ENCODE data around the gene NDRG2. TPM values are rescaled to one million over a fixed set of nuclear protein-coding genes. Genes with fewer than 3 reads are reported as not detected.

The NDRG2 gene
- total RNA-seq, 1 experiment from 2014 or later = 0.08 TPM

DNA sequence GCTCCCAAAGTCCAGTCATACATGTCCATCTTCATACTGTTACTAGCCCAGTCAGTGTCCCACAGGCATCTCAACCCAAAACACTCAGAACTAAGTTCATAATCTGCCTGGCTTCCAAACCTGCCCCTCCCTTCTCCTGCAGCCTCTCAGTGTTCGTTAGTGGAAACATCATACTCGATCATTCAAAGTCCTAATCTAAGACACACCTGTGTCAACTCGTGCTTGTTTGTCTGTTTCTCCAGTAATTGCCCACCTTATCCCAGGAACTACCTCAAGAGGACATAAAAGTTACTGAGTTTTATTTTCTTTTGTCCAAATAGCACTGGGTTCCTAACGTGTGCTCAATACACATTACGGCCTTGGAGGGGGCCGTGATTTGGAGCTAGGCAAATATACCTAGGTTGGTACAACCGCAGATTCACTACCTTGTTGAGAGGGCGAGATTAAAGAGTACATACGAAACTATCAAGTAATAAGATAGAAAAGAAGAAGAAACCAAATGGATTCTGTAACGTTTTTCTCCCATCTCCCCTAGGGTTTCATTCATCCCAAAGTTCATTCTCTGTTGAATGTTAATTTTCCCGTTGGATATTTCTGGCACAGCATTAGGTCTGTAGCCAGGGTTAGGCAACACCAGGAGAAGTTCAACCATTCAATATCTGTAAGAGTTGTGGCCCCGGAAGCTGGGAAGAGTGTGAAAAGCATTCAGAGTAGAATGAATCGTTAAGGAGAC lies 35.9 kb upstream of the NDRG2 start:
- Histone ChIP-seq H3K36me3 (no peaks in the 10 kb centered on the region), H3K27ac (no peak overlapping the region), H3K27me3 (replicated peaks) (no peaks in the 10 kb centered on the region), H3K4me3 (no peak overlapping the region), H3K9me3 (replicated peaks) (no peaks in the 10 kb centered on the region), H3K4me1 (replicated peaks) (peaks cover 12% of the 10 kb centered on the region)
- DNase-seq (ENCODE audit: low read depth in 1 of 2, low spot score in 2 of 2) = no peak

DNA sequence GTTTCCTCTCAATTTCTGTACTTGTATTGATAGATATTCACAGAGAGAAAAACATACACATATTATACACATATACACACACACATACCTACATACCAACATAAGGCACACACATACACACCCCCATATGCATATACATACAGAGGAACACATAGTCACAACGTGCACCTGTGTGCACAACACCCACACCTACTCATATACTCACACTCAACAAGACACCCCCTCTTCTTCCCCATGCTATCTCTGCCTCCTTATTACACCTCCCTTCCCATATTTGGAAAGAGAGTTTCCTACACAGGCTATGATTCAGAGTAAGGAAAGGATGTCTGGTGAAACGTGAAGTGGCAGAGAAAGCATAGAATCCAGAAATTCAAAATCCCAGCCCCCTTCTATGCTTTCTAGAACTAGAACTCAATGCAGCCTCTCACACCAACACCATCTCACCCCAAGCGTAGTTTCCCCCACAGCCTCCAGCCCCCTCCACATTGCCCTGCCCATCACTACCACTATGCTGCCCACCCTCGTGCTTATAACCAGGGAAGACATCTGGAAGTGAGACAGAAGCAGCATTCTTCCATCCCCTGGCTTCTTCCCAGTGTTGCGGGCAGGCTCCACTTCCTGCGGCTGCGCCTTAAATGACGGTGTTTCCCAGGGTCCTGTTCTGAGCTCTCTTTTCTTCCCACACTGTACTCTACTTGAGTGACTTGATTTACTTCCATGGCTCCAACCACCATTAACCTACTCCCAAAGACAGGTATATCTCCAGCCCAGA lies 35.2 kb upstream of the NDRG2 start:
- no peak overlapping the region for H3K4me3 ChIP-seq
- DNase-seq (ENCODE audit: low read depth in 1 of 2, low spot score in 2 of 2) = no peak

DNA sequence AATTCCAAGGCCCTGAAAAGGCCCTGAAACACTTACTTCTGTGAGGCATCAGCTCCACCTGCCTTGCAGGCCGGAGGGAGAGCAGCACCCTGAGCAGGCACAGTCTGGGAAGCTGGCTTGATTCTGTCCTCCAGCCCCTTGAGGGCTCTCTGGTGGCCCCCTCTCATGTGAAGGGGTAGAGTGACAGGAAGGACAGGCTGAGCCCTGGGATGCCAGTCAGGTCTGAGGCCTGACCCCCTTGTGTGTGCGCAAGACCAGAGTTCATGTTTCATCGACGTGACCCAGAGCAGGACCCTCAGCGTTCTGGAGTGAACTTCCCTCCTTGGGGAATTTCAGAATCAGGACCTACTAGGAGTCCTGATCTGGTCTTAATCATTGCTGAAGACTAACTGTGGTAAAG lies 34.0 kb upstream of the NDRG2 start:
- no peak overlapping the region for H3K4me3 ChIP-seq
- H3K27ac ChIP-seq = no peak overlapping the region
- no peaks in the 10 kb centered on the region for H3K27me3 ChIP-seq (replicated peaks)
- H3K9me3 ChIP-seq (replicated peaks) = no peaks in the 10 kb centered on the region
- DNase-seq (ENCODE audit: low read depth in 1 of 2, low spot score in 2 of 2) = no peak
- H3K36me3 ChIP-seq = no peaks in the 10 kb centered on the region
- H3K4me1 ChIP-seq (replicated peaks) = peaks cover 11% of the 10 kb centered on the region

More for the DNA sequence above, 35.2 kb upstream of the NDRG2 start:
- Histone ChIP-seq H3K27ac (no peak overlapping the region), H3K4me1 (replicated peaks) (peaks cover 12% of the 10 kb centered on the region), H3K9me3 (replicated peaks) (no peaks in the 10 kb centered on the region), H3K27me3 (replicated peaks) (no peaks in the 10 kb centered on the region), H3K36me3 (no peaks in the 10 kb centered on the region)

DNA sequence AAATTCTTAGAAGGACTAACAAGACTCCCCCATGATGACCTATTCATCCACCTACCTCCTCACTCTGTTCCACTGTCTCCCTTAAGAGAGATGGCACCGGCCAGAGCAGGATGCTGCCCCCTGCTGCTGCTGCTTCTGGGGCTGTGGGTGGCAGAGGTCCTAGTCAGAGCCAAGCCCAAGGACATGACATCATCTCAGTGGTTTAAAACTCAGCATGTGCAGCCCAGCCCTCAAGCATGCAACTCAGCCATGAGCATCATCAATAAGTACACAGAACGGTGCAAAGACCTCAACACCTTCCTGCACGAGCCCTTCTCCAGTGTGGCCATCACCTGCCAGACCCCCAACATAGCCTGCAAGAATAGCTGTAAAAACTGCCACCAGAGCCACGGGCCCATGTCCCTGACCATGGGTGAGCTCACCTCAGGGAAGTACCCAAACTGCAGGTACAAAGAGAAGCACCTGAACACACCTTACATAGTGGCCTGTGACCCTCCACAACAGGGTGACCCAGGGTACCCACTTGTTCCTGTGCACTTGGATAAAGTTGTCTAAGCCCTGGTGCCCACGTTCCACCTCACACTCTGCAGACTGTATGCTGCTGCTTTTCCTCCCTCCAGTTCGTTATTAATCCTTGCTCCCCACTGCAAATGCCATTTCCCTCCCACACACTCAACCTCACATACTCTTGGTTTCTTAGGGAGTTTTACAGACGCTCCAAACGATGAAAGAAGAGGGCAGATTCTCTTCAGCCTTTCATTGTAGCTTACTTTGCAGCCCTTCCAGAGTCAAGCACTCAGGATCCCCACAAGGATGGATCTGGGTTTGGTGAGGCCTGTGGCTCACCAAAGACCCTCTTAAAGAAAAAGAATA lies 33.2 kb upstream of the NDRG2 start, which contains the start of gene RNASE8:
Gene RNASE8, plus strand, starts transcription at position 20 of the 873 bp plus-strand sequence. Its CDS starts 71 bp downstream, at position 91.
- DNase-seq (ENCODE audit: low read depth in 1 of 2, low spot score in 2 of 2) = no peak
- Histone ChIP-seq H3K27me3 (replicated peaks) (no peaks in the 10 kb centered on the region), H3K4me3 (no peak within 1 kb of the TSS), H3K4me1 (replicated peaks) (peaks cover 2% of the 10 kb centered on the region), H3K9me3 (replicated peaks) (no peaks in the 10 kb centered on the region), H3K27ac (no peak within 1 kb of the TSS), H3K36me3 (no peaks in the 10 kb centered on the region)

DNA sequence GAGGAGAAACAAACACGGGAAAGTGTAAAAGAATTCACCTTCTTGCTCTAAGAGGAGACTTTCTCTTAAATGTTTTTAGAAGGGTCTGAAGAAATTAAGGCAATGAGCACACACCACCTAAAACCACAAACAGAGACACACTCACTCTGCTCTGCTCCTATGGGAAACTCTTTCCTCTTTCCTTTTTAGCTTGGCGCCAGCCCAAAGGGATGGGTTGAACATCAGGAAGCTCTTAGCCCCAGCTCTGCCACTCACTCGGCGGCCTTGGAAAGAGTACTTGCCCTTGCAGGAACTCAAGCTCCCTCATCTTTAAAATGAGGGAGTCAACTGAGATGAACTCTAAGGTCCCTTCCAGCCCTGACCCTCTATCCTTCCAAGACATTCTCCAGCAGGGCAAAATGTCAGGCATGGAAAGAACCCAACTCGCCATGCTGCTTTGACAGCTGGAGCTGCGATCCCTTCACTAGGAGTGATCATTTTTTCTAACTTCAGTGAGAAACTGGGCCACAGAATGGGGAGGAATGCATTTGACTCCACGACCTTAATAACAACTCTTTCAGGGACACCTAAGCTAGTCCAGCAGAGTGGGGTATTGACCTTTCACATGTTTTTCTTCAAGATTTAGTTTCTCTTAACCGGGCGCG lies 31.8 kb upstream of the NDRG2 start:
- no peaks in the 10 kb centered on the region for H3K9me3 ChIP-seq (replicated peaks)
- H3K27me3 ChIP-seq (replicated peaks) = no peaks in the 10 kb centered on the region
- H3K36me3 ChIP-seq = no peaks in the 10 kb centered on the region
- no peak overlapping the region for H3K27ac ChIP-seq
- no peak for DNase-seq (ENCODE audit: low read depth in 1 of 2, low spot score in 2 of 2)
- no peaks in the 10 kb centered on the region for H3K4me1 ChIP-seq (replicated peaks)
- H3K4me3 ChIP-seq = no peak overlapping the region

DNA sequence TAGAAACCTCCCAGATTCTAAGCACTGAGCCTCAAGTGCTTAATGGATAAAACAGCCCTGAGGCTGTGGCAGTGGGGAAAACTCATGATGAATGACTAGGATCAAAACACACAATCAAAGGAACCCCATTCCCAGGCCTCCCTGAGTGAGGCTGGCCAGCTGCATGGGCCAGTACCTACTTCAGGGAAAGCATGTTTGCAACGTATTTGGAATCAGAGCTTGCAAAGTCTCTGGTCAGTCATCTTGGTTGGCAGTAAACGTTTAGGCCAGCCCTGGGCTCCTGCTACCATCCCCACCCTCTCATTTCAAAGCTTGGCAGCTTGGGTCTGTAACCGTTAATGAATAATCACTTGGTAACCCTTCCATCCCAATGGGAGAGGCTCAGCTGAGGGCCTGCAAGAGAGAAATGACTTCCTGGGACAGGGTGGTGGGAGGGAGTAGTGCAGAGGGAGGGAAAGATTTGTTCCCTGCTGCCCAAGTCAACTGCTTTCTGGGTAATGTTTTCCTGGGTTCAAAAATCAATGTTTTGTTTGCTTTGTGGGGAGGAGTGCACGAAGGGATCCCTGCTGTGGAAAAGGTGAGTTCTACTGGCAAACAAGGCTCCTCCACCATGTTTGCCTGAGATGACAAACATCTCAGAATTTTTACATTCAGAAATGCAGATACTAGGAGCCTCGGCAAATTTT lies 30.7 kb upstream of the NDRG2 start:
- DNase-seq (ENCODE audit: low read depth in 1 of 2, low spot score in 2 of 2) = no peak
- no peaks in the 10 kb centered on the region for H3K9me3 ChIP-seq (replicated peaks)
- no peaks in the 10 kb centered on the region for H3K36me3 ChIP-seq
- no peaks in the 10 kb centered on the region for H3K27me3 ChIP-seq (replicated peaks)
- no peak overlapping the region for H3K27ac ChIP-seq
- H3K4me3 ChIP-seq = no peak overlapping the region
- H3K4me1 ChIP-seq (replicated peaks) = no peaks in the 10 kb centered on the region

DNA sequence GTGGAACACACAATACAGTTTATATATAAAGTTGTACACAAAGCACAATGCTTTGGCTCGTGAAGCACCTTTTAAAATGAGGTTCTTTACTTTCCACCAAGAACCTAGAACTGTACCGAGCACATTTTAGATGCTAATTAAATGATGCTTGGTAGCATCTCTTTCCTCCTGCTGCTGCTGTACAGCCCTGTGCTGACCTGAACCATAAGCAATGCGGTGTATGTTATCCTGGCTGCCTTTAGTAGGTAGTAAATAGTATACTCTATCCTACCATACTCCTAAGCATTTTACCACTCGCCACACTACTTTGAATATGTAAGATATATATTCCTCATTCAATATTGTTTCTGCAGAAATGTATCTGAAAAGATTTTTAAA lies 29.9 kb upstream of the NDRG2 start:
- Histone ChIP-seq H3K36me3 (no peaks in the 10 kb centered on the region), H3K27ac (no peak overlapping the region), H3K4me1 (replicated peaks) (no peaks in the 10 kb centered on the region), H3K27me3 (replicated peaks) (no peaks in the 10 kb centered on the region), H3K4me3 (no peak overlapping the region), H3K9me3 (replicated peaks) (no peaks in the 10 kb centered on the region)
- DNase-seq (ENCODE audit: low read depth in 1 of 2, low spot score in 2 of 2) = no peak

DNA sequence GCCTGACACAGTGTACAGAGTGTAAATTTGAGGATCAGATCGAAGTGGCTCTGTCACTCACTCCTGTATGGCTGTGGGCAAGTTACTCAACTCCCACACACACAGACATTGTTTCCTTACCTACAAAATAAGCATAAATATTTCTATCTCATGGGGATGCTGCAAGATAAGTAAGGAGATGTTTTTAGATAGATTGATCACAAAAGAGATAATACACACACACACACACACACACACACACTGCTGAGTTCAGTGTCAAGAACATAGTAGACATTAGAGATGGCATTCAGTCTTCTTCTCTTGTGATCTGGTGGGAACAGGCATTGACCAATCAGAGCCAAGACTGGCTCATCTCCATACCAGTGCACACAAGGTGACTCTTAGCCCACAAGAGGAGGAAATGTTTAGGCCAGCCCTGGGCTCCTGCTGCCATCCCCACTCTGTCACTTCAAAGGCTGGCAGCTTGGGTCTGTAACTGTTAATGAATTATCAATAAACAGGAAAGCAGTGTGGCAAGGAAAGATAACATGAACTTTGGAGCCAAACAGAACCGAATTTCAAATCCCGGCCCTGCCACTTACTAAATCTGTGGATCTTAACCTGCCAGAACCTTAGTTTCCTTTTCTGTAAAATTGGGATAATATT lies 29.4 kb upstream of the NDRG2 start:
- no peak for DNase-seq (ENCODE audit: low read depth in 1 of 2, low spot score in 2 of 2)
- no peak overlapping the region for H3K27ac ChIP-seq
- H3K36me3 ChIP-seq = no peaks in the 10 kb centered on the region
- H3K9me3 ChIP-seq (replicated peaks) = no peaks in the 10 kb centered on the region
- no peaks in the 10 kb centered on the region for H3K27me3 ChIP-seq (replicated peaks)
- H3K4me1 ChIP-seq (replicated peaks) = no peaks in the 10 kb centered on the region
- H3K4me3 ChIP-seq = no peak overlapping the region

DNA sequence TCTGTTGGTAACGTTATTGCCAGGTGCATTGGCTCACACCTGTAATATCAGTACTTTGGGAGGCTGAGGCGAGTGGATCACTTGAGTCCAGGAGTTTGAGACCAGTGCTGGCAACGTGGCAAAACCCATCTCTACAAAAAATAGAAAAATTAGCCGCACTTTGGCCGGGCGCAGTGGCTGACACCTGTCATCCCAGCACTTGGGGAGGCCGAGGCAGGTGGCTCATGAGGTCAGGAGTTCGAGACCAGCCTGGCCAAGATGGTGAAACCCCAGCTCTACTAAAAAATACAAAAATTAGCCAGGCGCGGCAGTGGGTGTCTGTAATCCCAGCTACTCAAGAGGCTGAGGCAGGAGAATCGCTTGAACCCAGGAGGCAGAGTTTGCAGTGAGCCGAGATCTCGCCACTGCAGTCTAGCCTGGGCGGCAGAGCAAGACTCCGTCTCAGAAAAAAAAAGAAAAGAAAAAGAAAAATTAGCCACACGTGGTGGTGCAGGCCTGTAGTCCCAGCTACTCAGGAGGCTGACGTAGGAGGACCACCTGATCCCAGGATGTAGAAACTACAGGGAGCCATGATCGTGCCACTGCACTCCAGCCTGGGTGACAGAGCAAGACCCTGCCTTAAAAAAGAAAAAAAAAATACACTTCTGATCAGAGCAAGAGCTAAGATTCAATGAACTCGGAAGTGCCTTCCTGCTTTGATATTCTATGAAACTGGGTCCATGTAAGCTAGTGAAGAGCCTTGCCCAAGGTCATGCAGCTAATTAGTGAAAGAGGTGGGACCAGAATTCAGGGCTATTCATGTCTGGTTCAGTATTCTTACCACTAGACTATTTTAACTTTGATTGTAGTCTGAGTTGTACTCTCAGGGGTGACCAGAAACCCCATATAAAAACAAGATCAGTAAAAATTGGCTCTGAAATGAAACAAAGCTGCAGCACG lies 28.6 kb upstream of the NDRG2 start:
- no peaks in the 10 kb centered on the region for H3K36me3 ChIP-seq
- no peak overlapping the region for H3K27ac ChIP-seq
- no peaks in the 10 kb centered on the region for H3K9me3 ChIP-seq (replicated peaks)
- H3K4me1 ChIP-seq (replicated peaks) = no peaks in the 10 kb centered on the region
- DNase-seq (ENCODE audit: low read depth in 1 of 2, low spot score in 2 of 2) = no peak
- no peak overlapping the region for H3K4me3 ChIP-seq
- H3K27me3 ChIP-seq (replicated peaks) = no peaks in the 10 kb centered on the region

DNA sequence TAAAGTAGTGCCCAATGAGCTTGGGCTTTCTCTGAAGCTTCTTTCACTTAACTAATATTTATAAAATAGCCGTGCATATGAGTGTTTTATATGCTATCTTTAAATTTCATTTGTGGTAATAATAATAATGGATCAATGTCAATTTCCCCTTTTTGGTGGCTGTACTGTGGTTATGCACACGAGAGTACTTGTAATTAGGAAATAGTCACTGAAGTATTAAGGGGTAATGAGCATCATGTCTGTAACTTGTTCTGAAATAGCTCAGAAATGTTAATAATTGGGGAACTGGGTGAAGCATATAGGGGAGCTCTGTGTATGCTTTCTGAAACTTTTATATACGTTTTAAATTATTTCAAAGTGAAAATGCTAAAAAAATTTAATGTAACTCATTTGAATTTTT lies 25.7 kb upstream of the NDRG2 start:
- Histone ChIP-seq H3K9me3 (replicated peaks) (no peaks in the 10 kb centered on the region), H3K27ac (no peak overlapping the region), H3K4me1 (replicated peaks) (no peaks in the 10 kb centered on the region), H3K27me3 (replicated peaks) (0 out of 2 replicates have a peak, but pooled peaks cover 2% of the 10 kb centered on the region), H3K36me3 (no peaks in the 10 kb centered on the region), H3K4me3 (no peak overlapping the region)
- DNase-seq (ENCODE audit: low read depth in 1 of 2, low spot score in 2 of 2) = no peak

DNA sequence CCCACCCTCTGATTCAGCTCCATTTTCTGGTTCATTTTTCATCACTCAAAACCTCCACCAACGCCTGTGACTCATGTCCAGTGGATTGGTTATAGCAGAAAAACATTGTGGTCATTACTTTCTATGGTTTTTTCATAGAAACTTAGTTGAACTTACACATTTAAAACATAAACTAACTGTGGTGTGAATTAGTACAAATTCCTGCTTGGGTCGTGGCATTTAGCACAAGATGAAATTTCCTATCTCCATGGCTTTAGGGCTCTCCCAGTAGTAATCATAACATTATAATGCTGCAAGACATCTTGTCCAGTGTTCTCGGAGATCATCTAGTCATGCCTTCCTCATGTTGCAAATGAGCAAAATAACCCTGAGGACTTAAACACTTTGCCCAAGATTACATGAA lies 24.4 kb upstream of the NDRG2 start:
- no peak for DNase-seq (ENCODE audit: low read depth in 1 of 2, low spot score in 2 of 2)
- Histone ChIP-seq H3K27me3 (replicated peaks) (0 out of 2 replicates have a peak, but pooled peaks cover 3% of the 10 kb centered on the region), H3K36me3 (no peaks in the 10 kb centered on the region), H3K9me3 (replicated peaks) (no peaks in the 10 kb centered on the region), H3K4me1 (replicated peaks) (no peaks in the 10 kb centered on the region), H3K27ac (no peak overlapping the region), H3K4me3 (no peak overlapping the region)

DNA sequence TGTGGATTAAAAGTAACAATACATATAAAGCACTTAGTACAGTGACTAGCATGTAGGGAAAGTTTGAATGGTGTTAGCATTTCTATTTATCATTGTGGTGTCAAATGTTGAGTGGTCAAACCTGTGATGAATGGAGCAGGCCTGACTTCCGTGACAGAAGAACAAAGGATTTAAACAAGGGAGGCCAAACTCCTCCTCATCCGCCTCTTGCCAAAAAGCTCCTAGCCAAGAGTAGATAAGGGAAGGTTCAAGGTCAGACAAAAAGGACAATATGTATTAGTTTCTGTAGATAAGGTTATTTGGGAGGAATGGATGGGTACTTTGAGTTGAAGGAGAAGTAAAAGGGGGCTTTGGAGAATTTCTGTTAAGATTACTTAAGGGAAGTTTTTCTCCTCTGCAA lies 23.8 kb upstream of the NDRG2 start:
- 0 out of 2 replicates have a peak, but pooled peaks cover 3% of the 10 kb centered on the region for H3K27me3 ChIP-seq (replicated peaks)
- no peaks in the 10 kb centered on the region for H3K4me1 ChIP-seq (replicated peaks)
- no peak overlapping the region for H3K4me3 ChIP-seq
- no peak for DNase-seq (ENCODE audit: low read depth in 1 of 2, low spot score in 2 of 2)
- H3K9me3 ChIP-seq (replicated peaks) = no peaks in the 10 kb centered on the region
- no peaks in the 10 kb centered on the region for H3K36me3 ChIP-seq
- no peak overlapping the region for H3K27ac ChIP-seq
